ENCODE data around the gene FERMT3.

The FERMT3 gene

GRCh38 chr11:64222651-64223000 is 16.1 kb downstream of the FERMT3 start:
- Histone ChIP-seq H3K27ac (no peak overlapping the region), H3K4me1 (peaks cover 7% of the 10 kb centered on the region), H3K36me3 (ENCODE audit: control insufficient read depth, insufficient read depth, low read length) (no peaks in the 10 kb centered on the region), H3K4me3 (ENCODE audit: low read depth, low read length) (no peak overlapping the region), H3K9ac (no peak overlapping the region), H3K79me2 (no peaks in the 10 kb centered on the region), H3K9me3 (ENCODE audit: control insufficient read depth, low read length) (no peaks in the 10 kb centered on the region), H3K27me3 (ENCODE audit: control insufficient read depth, insufficient read depth, low read length) (no peaks in the 10 kb centered on the region), H2AFZ (no peak overlapping the region), H3K4me2 (ENCODE audit: low read length) (no peak overlapping the region)
- no peak for TF ChIP-seq CTCF (IDR thresholded peaks at IDR 0.05)

GRCh38 chr11:64223001-64223651 is 16.6 kb downstream of the FERMT3 start:
- Histone ChIP-seq H3K9me3 (ENCODE audit: control insufficient read depth, low read length) (no peaks in the 10 kb centered on the region), H3K36me3 (ENCODE audit: control insufficient read depth, insufficient read depth, low read length) (no peaks in the 10 kb centered on the region), H3K27ac (no peak overlapping the region), H3K4me2 (ENCODE audit: low read length) (no peak overlapping the region), H3K4me1 (peaks cover 7% of the 10 kb centered on the region), H3K79me2 (no peaks in the 10 kb centered on the region), H2AFZ (no peak overlapping the region), H3K4me3 (ENCODE audit: low read depth, low read length) (no peak overlapping the region), H3K9ac (no peak overlapping the region), H3K27me3 (ENCODE audit: control insufficient read depth, insufficient read depth, low read length) (no peaks in the 10 kb centered on the region)
- no peak for TF ChIP-seq CTCF (IDR thresholded peaks at IDR 0.05)

GRCh38 chr11:64224151-64224890 is 17.8 kb downstream of the FERMT3 start:
- Histone ChIP-seq H3K27me3 (ENCODE audit: control insufficient read depth, insufficient read depth, low read length) (no peaks in the 10 kb centered on the region), H3K79me2 (no peaks in the 10 kb centered on the region), H3K36me3 (ENCODE audit: control insufficient read depth, insufficient read depth, low read length) (no peaks in the 10 kb centered on the region), H2AFZ (no peak overlapping the region), H3K4me2 (ENCODE audit: low read length) (no peak overlapping the region), H3K9me3 (ENCODE audit: control insufficient read depth, low read length) (no peaks in the 10 kb centered on the region), H3K4me1 (peaks cover 7% of the 10 kb centered on the region), H3K9ac (no peak overlapping the region), H3K4me3 (ENCODE audit: low read depth, low read length) (no peak overlapping the region), H3K27ac (no peak overlapping the region)
- TF ChIP-seq CTCF (IDR thresholded peaks at IDR 0.05), result no peak

GRCh38 chr11:64224891-64225607 is 18.5 kb downstream of the FERMT3 start:
- Histone ChIP-seq H3K4me2 (ENCODE audit: low read length) (peak overlapping the region; percentile 94), H3K9ac (no peak overlapping the region), H3K4me3 (ENCODE audit: low read depth, low read length) (peak overlapping the region; percentile 85), H3K36me3 (ENCODE audit: control insufficient read depth, insufficient read depth, low read length) (no peaks in the 10 kb centered on the region), H3K4me1 (peaks cover 7% of the 10 kb centered on the region), H3K9me3 (ENCODE audit: control insufficient read depth, low read length) (no peaks in the 10 kb centered on the region), H3K27ac (no peak overlapping the region), H3K79me2 (no peaks in the 10 kb centered on the region), H3K27me3 (ENCODE audit: control insufficient read depth, insufficient read depth, low read length) (no peaks in the 10 kb centered on the region), H2AFZ (peak overlapping the region; percentile 84)
- TF ChIP-seq CTCF (IDR thresholded peaks at IDR 0.05), result no peak

All from parathyroid adenoma (tissue), 2 donors.